Lower leg skin (tissue), 4 donors: ENCODE measurements around the gene FOSL2. TPM values are rescaled to one million over a fixed set of nuclear protein-coding genes. Genes with fewer than 3 reads are reported as not detected.

Experiments used
- DNase-seq, 2 donors: peaks; one replicate each; pipeline ENCODE4 v3.0.0-alpha.2; 2019; ENCODE audit warnings: low spot score in 2 of 2
- H3K4me3 ChIP-seq: fragments of 200-600 bp; sonication (generic); 2 replicates; pipeline ENCODE4 v1.5.1; 2017; ENCODE audit warnings: mild to moderate bottlenecking, low read depth; ENCODE audit not compliant: poor library complexity, severe bottlenecking
- CTCF ChIP-seq, 3 donors: fragments of 450-650 bp; IDR thresholded peaks; one replicate each; pipeline ENCODE4 v1.5.1; 2016; ENCODE audit warnings: antibody characterized with exemption in 3 of 3, mild to moderate bottlenecking in 3 of 3, moderate library complexity in 2 of 3
- POLR2A ChIP-seq, 2 donors: fragments of 450-650 bp; IDR thresholded peaks; one replicate each; pipeline ENCODE4 v1.6.1; 2016 to 2017; ENCODE audit warnings: antibody characterized with exemption in 2 of 2, mild to moderate bottlenecking in 1 of 2, moderate library complexity in 1 of 2
- WGBS, 2 donors: methylation state at CpG; one replicate each; pipeline ENCODE4 v1.1.5; 2018; 5-methylcytosine and 5-hydroxymethylcytosine counted together
- intact Hi-C: fragments of 100-400 bp; cut with DNase I; formaldehyde crosslinking; loops from one replicate; pipeline ENCODE4 v1.15.0; 2023; ENCODE audit warnings: low total_unique reads
- total RNA-seq, 4 donors: library from RNA; depleted of rRNA; stranded (reverse); fragments of >200 nt; gene quantifications; one replicate each; pipeline ENCODE4 v1.1.0, GENCODE V29; 2016

Gene FOSL2
- total RNA-seq, 4 donors from 2014 or later: 189 to 423 (median 301) TPM

DNA sequence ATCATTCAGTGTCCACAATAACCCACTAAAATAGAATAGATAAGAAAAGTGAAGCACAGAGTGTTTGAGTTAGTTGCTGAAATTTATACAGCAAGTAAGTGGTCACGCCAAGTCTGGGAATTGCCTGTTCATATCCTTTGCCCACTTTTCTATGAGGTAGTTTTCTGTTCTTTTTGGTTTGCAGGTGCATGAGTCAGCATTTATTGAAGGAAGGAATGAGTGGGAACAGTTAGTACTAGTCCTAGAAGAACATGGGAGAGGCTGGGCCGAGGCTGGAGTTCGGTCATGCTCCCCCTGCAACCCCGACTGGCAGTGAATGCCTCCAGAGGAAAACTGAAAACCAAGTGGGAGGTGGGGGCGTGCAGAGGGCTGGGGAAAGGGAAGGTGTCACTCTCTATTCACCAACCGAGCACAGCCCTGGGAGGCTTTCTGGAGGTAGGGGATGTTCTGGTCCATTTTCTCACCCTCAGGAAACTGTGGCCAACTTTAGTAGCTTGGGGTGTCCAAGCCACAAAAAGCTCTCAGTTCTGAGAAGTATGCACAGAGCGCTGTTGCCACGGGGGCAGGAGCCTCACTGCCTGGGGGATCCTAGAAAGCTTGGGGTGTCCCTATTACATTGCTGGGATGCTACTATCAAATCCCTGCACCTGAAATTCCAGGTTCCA is 41.4 kb downstream of the FOSL2 start:
- WGBS, 2 donors: 86% methylated on average over 8 of the region's 8 CpGs
- intact Hi-C loops: no loop called here
- DNase-seq: no peak

GRCh38 chr2:28434600-28434989 is 41.9 kb downstream of the FOSL2 start:
- intact Hi-C loops: no loop called here
- 72% methylated on average over 5 of the region's 5 CpGs for WGBS, 2 donors
- no peak overlapping the region for H3K4me3 ChIP-seq
- TF ChIP-seq CTCF (IDR thresholded peaks at IDR 0.05) (no peak), POLR2A (IDR thresholded peaks at IDR 0.05) (no peak)
- no peak for DNase-seq

More for the DNA sequence above, 41.4 kb downstream of the FOSL2 start:
- TF ChIP-seq POLR2A (IDR thresholded peaks at IDR 0.05) (no peak), CTCF (IDR thresholded peaks at IDR 0.05) (no peak)
- H3K4me3 ChIP-seq: no peak overlapping the region

DNA sequence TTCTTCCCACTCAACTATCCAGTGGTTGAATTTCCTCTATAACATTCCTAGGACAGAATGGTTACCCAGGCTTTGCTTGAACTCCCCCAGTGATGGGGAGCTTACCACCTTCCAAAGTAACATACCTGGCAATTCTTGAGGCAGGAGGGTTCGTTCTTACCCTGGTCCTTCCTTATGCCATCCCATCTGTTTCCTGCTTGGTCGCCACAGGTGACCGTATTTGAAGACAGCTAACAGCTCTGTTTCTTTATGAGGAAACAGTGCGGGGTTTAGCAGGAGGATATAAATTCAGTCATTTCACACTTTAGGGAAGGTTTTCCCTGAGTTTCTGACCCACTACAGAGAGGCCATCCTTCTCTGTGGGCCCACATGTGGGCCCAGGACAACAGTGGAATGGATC is 42.6 kb downstream of the FOSL2 start:
- intact Hi-C loops: no loop called here
- WGBS, 2 donors: 84 to 85% methylated on average over 4 of the region's 4 CpGs
- DNase-seq: no peak
- TF ChIP-seq POLR2A (IDR thresholded peaks at IDR 0.05) (no peak), CTCF (IDR thresholded peaks at IDR 0.05) (no peak)
- H3K4me3 ChIP-seq: no peak overlapping the region

DNA sequence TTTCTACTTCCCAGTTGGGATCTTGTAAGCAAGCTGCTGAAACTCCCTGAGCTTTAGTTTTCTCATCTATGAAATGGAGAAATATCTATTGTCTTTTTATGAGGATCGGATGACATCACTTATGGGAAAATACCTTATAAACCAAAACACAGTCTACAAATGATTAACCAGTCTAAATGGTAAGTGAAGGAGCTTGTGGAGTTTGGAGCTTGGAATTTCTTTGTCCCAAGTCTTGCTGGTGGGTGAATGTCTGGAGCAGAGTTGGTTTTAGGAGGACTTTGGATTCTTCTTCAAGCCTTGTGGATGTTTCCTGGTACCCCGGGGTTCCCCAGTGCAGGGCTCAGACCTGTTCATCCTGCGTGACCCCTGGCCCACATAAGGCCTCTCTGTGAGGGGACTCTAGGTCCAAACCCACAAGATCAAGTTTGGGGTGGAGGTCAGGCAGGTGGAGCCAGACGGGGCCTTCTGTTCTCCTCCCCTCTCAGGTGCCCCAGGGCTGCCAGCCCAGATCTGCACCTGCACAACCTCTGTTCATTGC is 43.2 kb downstream of the FOSL2 start:
- DNase-seq: no peak
- H3K4me3 ChIP-seq: no peak overlapping the region
- intact Hi-C loops: no loop called here
- WGBS, 2 donors: 86 to 87% methylated on average over 4 of the region's 4 CpGs
- TF ChIP-seq POLR2A (IDR thresholded peaks at IDR 0.05) (no peak), CTCF (IDR thresholded peaks at IDR 0.05) (no peak)

DNA sequence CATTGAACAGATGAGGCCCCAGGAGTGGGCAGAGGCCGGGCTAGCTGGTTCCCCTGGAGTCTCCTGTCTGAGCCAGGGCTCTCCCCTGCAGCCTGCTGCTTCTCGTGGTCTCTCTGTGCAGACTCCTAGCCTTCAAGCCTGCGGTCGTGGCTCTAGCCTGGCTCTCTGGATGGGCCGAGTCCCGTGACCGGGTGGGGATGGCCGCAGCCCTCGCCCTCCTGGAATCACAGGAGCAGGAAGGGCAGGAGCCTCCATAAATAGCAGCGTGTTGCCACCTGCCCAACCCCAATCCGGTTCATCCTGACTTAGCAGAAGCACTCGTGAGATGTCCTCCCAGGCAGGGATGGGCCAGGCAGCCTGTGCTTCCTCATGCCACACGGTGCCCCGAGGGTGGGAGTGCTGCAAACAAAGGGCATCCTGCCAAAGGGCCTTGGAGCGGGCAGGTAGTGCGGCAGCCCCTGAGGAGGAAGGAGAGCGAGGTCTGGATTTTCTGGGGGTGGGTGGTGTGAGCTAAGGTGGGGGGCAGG is 43.9 kb downstream of the FOSL2 start:
- WGBS, 2 donors: 52% methylated on average over 14 to 15 of the region's 17 CpGs
- no peak for TF ChIP-seq POLR2A (IDR thresholded peaks at IDR 0.05)
- no peak for TF ChIP-seq CTCF (IDR thresholded peaks at IDR 0.05)

More for the DNA sequence above, 43.9 kb downstream of the FOSL2 start:
- intact Hi-C loops: no loop called here
- no peak overlapping the region for H3K4me3 ChIP-seq
- DNase-seq: peak; percentile 85 to 93
